Mammary epithelial cell (primary cell): ENCODE measurements around the gene PILRB.

Experiments used
- CTCF ChIP-seq, 2 donors: IDR thresholded peaks in 1 of 2; conservative IDR thresholded peaks in 1 of 2; 2 replicates each; pipeline ENCODE4 v1.5.1; 2011 to 2012; ENCODE audit warnings: inconsistent platforms in 2 of 2, low read length in 2 of 2, mild to moderate bottlenecking in 2 of 2, control low read depth in 1 of 2, low read depth in 1 of 2; ENCODE audit not compliant: insufficient read depth in 1 of 2; ENCODE audit errors: extremely low read depth in 1 of 2
- EZH2 ChIP-seq: IDR thresholded peaks from 2 replicates; pipeline ENCODE4 v1.6.1; 2012; ENCODE audit warnings: low read length, inconsistent platforms, borderline replicate concordance

- TF ChIP-seq CTCF (conservative IDR thresholded peaks at IDR 0.05 in 1 of 2, IDR thresholded peaks at IDR 0.05 in 1 of 2; ENCODE audit: extremely low read depth in 1 of 2, insufficient read depth in 1 of 2, low read depth in 1 of 2, low read length in 2 of 2) = no peak
- no peak for TF ChIP-seq EZH2
Observed at GRCh38 chr7:100406767-100407166, 48.9 kb downstream of the PILRB start.
